GM23338 (cell line): ENCODE results near the gene LRIG3.

Experiments
- CREB1 ChIP-seq: fragments of 250-450 bp; sonication (Bioruptor Pico); IDR thresholded peaks from 2 replicates; pipeline ENCODE4 v1.5.0; 2020; ENCODE audit warnings: low read depth, mild to moderate bottlenecking, moderate library complexity
- EZH2 ChIP-seq: fragments of 200-600 bp; sonication (generic); IDR thresholded peaks from one replicate; pipeline ENCODE4 v1.8.0; 2017; ENCODE audit warnings: antibody characterized with exemption, mild to moderate bottlenecking, low read depth; ENCODE audit not compliant: unreplicated experiment
- EZH2phosphoT487 ChIP-seq: fragments of 200-600 bp; sonication (generic); IDR thresholded peaks from one replicate; pipeline ENCODE4 v1.8.1; 2018; ENCODE audit warnings: antibody characterized with exemption; ENCODE audit not compliant: unreplicated experiment
- NANOG ChIP-seq: IDR thresholded peaks from 2 replicates; pipeline ENCODE4 v1.6.1; 2016; ENCODE audit warnings: antibody characterized with exemption, borderline replicate concordance
- TF ChIP-seq, protein P1 (sequence below), 2 experiments: fragments of 200-600 bp in 1 of 2; sonication (generic) in 1 of 2; conservative IDR thresholded peaks; 2 replicates each; pipeline versions ENCODE4 v1.5.1 to v1.6.1; 2016 to 2017; ENCODE audit warnings: antibody characterized with exemption in 2 of 2, low read depth in 2 of 2, mild to moderate bottlenecking in 2 of 2, moderate library complexity in 1 of 2

DNA sequence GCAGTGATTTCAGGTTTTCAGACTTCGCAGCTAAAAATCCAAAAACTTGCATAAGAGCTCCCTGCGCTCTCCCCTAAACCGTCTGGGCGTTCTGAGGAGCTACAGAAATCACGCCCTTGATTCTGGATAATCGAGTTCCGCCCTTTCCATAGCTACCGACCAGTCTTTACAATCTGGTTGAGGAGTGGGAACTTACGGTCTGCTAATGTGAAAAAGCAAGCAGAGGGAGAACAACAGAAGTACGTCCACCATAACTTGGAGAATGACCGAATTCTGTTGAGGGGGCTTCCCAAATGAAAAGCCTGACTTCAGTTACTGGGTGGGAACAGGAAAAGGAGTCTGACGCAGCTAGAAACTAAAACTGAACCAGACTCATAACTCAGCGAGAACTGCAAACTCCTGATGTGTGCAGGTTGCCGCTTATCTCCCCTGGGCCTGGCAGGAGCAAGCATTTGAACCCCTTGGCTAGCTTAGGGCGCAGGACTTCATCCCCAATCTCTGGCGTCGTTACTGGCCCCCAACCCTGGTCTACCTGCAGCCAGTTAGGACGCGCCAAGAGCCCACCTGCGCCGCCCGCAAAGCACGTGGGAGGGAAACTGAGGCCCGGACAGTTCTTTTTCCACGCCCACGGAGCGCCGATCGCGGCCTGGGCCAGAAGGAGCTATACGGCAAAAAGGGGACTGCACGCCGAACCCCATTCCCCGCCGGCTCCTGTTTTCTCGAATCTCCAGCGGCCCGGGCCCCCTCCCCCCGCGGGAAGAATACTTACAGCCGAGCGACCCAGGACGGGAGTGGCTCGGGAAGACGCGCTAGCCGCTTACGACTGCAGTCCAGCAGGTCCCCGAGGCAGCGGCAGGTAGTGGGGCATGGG, 838 bp downstream of the LRIG3 start:
- TF ChIP-seq, protein P1, sequence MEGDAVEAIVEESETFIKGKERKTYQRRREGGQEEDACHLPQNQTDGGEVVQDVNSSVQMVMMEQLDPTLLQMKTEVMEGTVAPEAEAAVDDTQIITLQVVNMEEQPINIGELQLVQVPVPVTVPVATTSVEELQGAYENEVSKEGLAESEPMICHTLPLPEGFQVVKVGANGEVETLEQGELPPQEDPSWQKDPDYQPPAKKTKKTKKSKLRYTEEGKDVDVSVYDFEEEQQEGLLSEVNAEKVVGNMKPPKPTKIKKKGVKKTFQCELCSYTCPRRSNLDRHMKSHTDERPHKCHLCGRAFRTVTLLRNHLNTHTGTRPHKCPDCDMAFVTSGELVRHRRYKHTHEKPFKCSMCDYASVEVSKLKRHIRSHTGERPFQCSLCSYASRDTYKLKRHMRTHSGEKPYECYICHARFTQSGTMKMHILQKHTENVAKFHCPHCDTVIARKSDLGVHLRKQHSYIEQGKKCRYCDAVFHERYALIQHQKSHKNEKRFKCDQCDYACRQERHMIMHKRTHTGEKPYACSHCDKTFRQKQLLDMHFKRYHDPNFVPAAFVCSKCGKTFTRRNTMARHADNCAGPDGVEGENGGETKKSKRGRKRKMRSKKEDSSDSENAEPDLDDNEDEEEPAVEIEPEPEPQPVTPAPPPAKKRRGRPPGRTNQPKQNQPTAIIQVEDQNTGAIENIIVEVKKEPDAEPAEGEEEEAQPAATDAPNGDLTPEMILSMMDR (conservative IDR thresholded peaks at IDR 0.05; ENCODE audit: low read depth in 2 of 2) = no peak
- TF ChIP-seq EZH2phosphoT487 = no peak
- no peak for TF ChIP-seq EZH2
- TF ChIP-seq CREB1 = no peak
- TF ChIP-seq NANOG = no peak
